ENCODE results near the gene KRT86. TPM values are rescaled to one million over a fixed set of nuclear protein-coding genes. Genes with fewer than 3 reads are reported as not detected.

KRT86 gene
- total RNA-seq, 1 donor from 2014 or later = 0.34 TPM

GRCh38 chr12:52327830-52328500 lies 53.5 kb downstream of the KRT86 start:
- Mint-ChIP-seq H3K27ac (no peak overlapping the region), H3K4me1 (ENCODE audit: low read depth) (peaks cover 11% of the 10 kb centered on the region), H3K36me3 (ENCODE audit: low read depth) (no peaks in the 10 kb centered on the region), H3K9me3 (no peaks in the 10 kb centered on the region), H3K4me3 (ENCODE audit: low read depth) (no peak overlapping the region), H3K27me3 (ENCODE audit: low read depth) (peaks cover 15% of the 10 kb centered on the region)
- intact Hi-C loops (cut with micrococcal nuclease) = loop anchor here (2.0 kb wide), 1 partner anchor 175 kb away; no protein-coding TSS in a partner anchor
- DNase-seq (ENCODE audit: low spot score) = no peak

- Mint-ChIP-seq H3K27me3 (ENCODE audit: low read depth) (peaks cover 15% of the 10 kb centered on the region), H3K36me3 (ENCODE audit: low read depth) (no peaks in the 10 kb centered on the region), H3K9me3 (no peaks in the 10 kb centered on the region), H3K27ac (no peak overlapping the region), H3K4me3 (ENCODE audit: low read depth) (no peak overlapping the region), H3K4me1 (ENCODE audit: low read depth) (peaks cover 11% of the 10 kb centered on the region)
- DNase-seq (ENCODE audit: low spot score) = no peak
- intact Hi-C loops (cut with micrococcal nuclease) = no loop called here
Measured at GRCh38 chr12:52331039-52331438, 56.6 kb downstream of the KRT86 start.

- H3K27ac Mint-ChIP-seq = no peak overlapping the region
- H3K27me3 Mint-ChIP-seq (ENCODE audit: low read depth) = peaks cover 15% of the 10 kb centered on the region
- no peaks in the 10 kb centered on the region for H3K36me3 Mint-ChIP-seq (ENCODE audit: low read depth)
- peaks cover 5% of the 10 kb centered on the region for H3K9me3 Mint-ChIP-seq
- intact Hi-C loops (cut with micrococcal nuclease) = no loop called here
- peaks cover 15% of the 10 kb centered on the region for H3K4me1 Mint-ChIP-seq (ENCODE audit: low read depth)
- DNase-seq (ENCODE audit: low spot score) = no peak
- no peak overlapping the region for H3K4me3 Mint-ChIP-seq (ENCODE audit: low read depth)
Measured at GRCh38 chr12:52331833-52332232, 57.4 kb downstream of the KRT86 start.

GRCh38 chr12:52332381-52332780 lies 57.9 kb downstream of the KRT86 start:
- Mint-ChIP-seq H3K27ac (no peak overlapping the region), H3K9me3 (peaks cover 6% of the 10 kb centered on the region), H3K4me1 (ENCODE audit: low read depth) (peaks cover 12% of the 10 kb centered on the region), H3K27me3 (ENCODE audit: low read depth) (peaks cover 15% of the 10 kb centered on the region), H3K36me3 (ENCODE audit: low read depth) (no peaks in the 10 kb centered on the region), H3K4me3 (ENCODE audit: low read depth) (no peak overlapping the region)
- intact Hi-C loops (cut with micrococcal nuclease) = no loop called here
- no peak for DNase-seq (ENCODE audit: low spot score)

GRCh38 chr12:52333321-52333720 lies 58.9 kb downstream of the KRT86 start:
- peaks cover 15% of the 10 kb centered on the region for H3K27me3 Mint-ChIP-seq (ENCODE audit: low read depth)
- H3K9me3 Mint-ChIP-seq = peaks cover 6% of the 10 kb centered on the region
- intact Hi-C loops (cut with micrococcal nuclease) = no loop called here
- H3K36me3 Mint-ChIP-seq (ENCODE audit: low read depth) = no peaks in the 10 kb centered on the region
- no peak for DNase-seq (ENCODE audit: low spot score)
- peaks cover 8% of the 10 kb centered on the region for H3K4me1 Mint-ChIP-seq (ENCODE audit: low read depth)
- no peak overlapping the region for H3K27ac Mint-ChIP-seq
- no peak overlapping the region for H3K4me3 Mint-ChIP-seq (ENCODE audit: low read depth)

GRCh38 chr12:52334185-52334584 lies 59.7 kb downstream of the KRT86 start:
- no peaks in the 10 kb centered on the region for H3K36me3 Mint-ChIP-seq (ENCODE audit: low read depth)
- DNase-seq (ENCODE audit: low spot score) = no peak
- no peak overlapping the region for H3K4me3 Mint-ChIP-seq (ENCODE audit: low read depth)
- H3K9me3 Mint-ChIP-seq = peaks cover 6% of the 10 kb centered on the region
- H3K4me1 Mint-ChIP-seq (ENCODE audit: low read depth) = peaks cover 12% of the 10 kb centered on the region
- intact Hi-C loops (cut with micrococcal nuclease) = no loop called here
- no peak overlapping the region for H3K27ac Mint-ChIP-seq
- peaks cover 19% of the 10 kb centered on the region for H3K27me3 Mint-ChIP-seq (ENCODE audit: low read depth)

GRCh38 chr12:52335598-52336262 lies 61.3 kb downstream of the KRT86 start:
- no peak overlapping the region for H3K4me3 Mint-ChIP-seq (ENCODE audit: low read depth)
- DNase-seq (ENCODE audit: low spot score) = no peak
- peaks cover 6% of the 10 kb centered on the region for H3K9me3 Mint-ChIP-seq
- H3K36me3 Mint-ChIP-seq (ENCODE audit: low read depth) = no peaks in the 10 kb centered on the region
- H3K27me3 Mint-ChIP-seq (ENCODE audit: low read depth) = peaks cover 15% of the 10 kb centered on the region
- H3K4me1 Mint-ChIP-seq (ENCODE audit: low read depth) = peaks cover 12% of the 10 kb centered on the region
- intact Hi-C loops (cut with micrococcal nuclease) = no loop called here
- no peak overlapping the region for H3K27ac Mint-ChIP-seq

- intact Hi-C loops (cut with micrococcal nuclease) = no loop called here
- H3K4me1 Mint-ChIP-seq (ENCODE audit: low read depth) = peaks cover 12% of the 10 kb centered on the region
- H3K27ac Mint-ChIP-seq = no peak overlapping the region
- peaks cover 13% of the 10 kb centered on the region for H3K27me3 Mint-ChIP-seq (ENCODE audit: low read depth)
- no peak for DNase-seq (ENCODE audit: low spot score)
- H3K9me3 Mint-ChIP-seq = peaks cover 6% of the 10 kb centered on the region
- no peaks in the 10 kb centered on the region for H3K36me3 Mint-ChIP-seq (ENCODE audit: low read depth)
- H3K4me3 Mint-ChIP-seq (ENCODE audit: low read depth) = no peak overlapping the region
Measured at GRCh38 chr12:52336641-52337040, 62.2 kb downstream of the KRT86 start.

GRCh38 chr12:52337054-52337453 lies 62.6 kb downstream of the KRT86 start:
- peaks cover 6% of the 10 kb centered on the region for H3K9me3 Mint-ChIP-seq
- intact Hi-C loops (cut with micrococcal nuclease) = no loop called here
- H3K36me3 Mint-ChIP-seq (ENCODE audit: low read depth) = no peaks in the 10 kb centered on the region

GRCh38 chr12:52338241-52338960 lies 64.0 kb downstream of the KRT86 start:
- Mint-ChIP-seq H3K27me3 (ENCODE audit: low read depth) (peaks cover 9% of the 10 kb centered on the region), H3K4me3 (ENCODE audit: low read depth) (no peak overlapping the region), H3K9me3 (peaks cover 6% of the 10 kb centered on the region), H3K36me3 (ENCODE audit: low read depth) (no peaks in the 10 kb centered on the region), H3K27ac (no peak overlapping the region), H3K4me1 (ENCODE audit: low read depth) (peaks cover 12% of the 10 kb centered on the region)
- DNase-seq (ENCODE audit: low spot score) = no peak
- intact Hi-C loops (cut with micrococcal nuclease) = no loop called here

More at GRCh38 chr12:52337054-52337453, 62.6 kb downstream of the KRT86 start:
- peaks cover 12% of the 10 kb centered on the region for H3K4me1 Mint-ChIP-seq (ENCODE audit: low read depth)
- no peak overlapping the region for H3K27ac Mint-ChIP-seq
- H3K4me3 Mint-ChIP-seq (ENCODE audit: low read depth) = no peak overlapping the region
- no peak for DNase-seq (ENCODE audit: low spot score)
- H3K27me3 Mint-ChIP-seq (ENCODE audit: low read depth) = peaks cover 9% of the 10 kb centered on the region

GRCh38 chr12:52341066-52341580 lies 66.7 kb downstream of the KRT86 start:
- Mint-ChIP-seq H3K4me1 (ENCODE audit: low read depth) (peaks cover 12% of the 10 kb centered on the region), H3K9me3 (peaks cover 6% of the 10 kb centered on the region), H3K27me3 (ENCODE audit: low read depth) (peaks cover 5% of the 10 kb centered on the region), H3K4me3 (ENCODE audit: low read depth) (no peak overlapping the region), H3K36me3 (ENCODE audit: low read depth) (no peaks in the 10 kb centered on the region), H3K27ac (no peak overlapping the region)
- no peak for DNase-seq (ENCODE audit: low spot score)
- intact Hi-C loops (cut with micrococcal nuclease) = no loop called here

GRCh38 chr12:52342781-52343490 lies 68.5 kb downstream of the KRT86 start:
- Mint-ChIP-seq H3K9me3 (no peaks in the 10 kb centered on the region), H3K27me3 (ENCODE audit: low read depth) (peaks cover 5% of the 10 kb centered on the region), H3K27ac (no peak overlapping the region), H3K36me3 (ENCODE audit: low read depth) (no peaks in the 10 kb centered on the region), H3K4me1 (ENCODE audit: low read depth) (peaks cover 4% of the 10 kb centered on the region), H3K4me3 (ENCODE audit: low read depth) (no peak overlapping the region)
- intact Hi-C loops (cut with micrococcal nuclease) = no loop called here
- no peak for DNase-seq (ENCODE audit: low spot score)
